ENCODE results near the gene MS4A14.

GRCh38 chr11:60367896-60368295 lies 28.4 kb upstream of the MS4A14 start:
- TF ChIP-seq POLR2A (IDR thresholded peaks at IDR 0.05): no peak
- TF ChIP-seq, protein P1, sequence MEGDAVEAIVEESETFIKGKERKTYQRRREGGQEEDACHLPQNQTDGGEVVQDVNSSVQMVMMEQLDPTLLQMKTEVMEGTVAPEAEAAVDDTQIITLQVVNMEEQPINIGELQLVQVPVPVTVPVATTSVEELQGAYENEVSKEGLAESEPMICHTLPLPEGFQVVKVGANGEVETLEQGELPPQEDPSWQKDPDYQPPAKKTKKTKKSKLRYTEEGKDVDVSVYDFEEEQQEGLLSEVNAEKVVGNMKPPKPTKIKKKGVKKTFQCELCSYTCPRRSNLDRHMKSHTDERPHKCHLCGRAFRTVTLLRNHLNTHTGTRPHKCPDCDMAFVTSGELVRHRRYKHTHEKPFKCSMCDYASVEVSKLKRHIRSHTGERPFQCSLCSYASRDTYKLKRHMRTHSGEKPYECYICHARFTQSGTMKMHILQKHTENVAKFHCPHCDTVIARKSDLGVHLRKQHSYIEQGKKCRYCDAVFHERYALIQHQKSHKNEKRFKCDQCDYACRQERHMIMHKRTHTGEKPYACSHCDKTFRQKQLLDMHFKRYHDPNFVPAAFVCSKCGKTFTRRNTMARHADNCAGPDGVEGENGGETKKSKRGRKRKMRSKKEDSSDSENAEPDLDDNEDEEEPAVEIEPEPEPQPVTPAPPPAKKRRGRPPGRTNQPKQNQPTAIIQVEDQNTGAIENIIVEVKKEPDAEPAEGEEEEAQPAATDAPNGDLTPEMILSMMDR (IDR thresholded peaks at IDR 0.05): no peak

All from prostate gland (tissue), 2 donors.